NCI-H226 (cell line): Measurements from ENCODE around the gene ELK3.

Experiments
- DNase-seq: peaks from one replicate; pipeline ENCODE4 v3.0.0-alpha.2; 2015

Gene ELK3

GRCh38 chr12:96260644-96261043 is 66.5 kb downstream of the ELK3 start:
- no peak for DNase-seq

- peak; percentile 24 for DNase-seq
Measured at GRCh38 chr12:96261557-96261956, 67.4 kb downstream of the ELK3 start.

- DNase-seq: no peak
Measured at GRCh38 chr12:96263449-96263902, 69.3 kb downstream of the ELK3 start.

- no peak for DNase-seq
Measured at GRCh38 chr12:96265400-96265799, 71.2 kb downstream of the ELK3 start.

GRCh38 chr12:96265836-96266235 is 71.7 kb downstream of the ELK3 start:
- no peak for DNase-seq

GRCh38 chr12:96266238-96266637 is 72.1 kb downstream of the ELK3 start:
- DNase-seq: no peak

- no peak for DNase-seq
Measured at GRCh38 chr12:96271469-96272199, 77.5 kb downstream of the ELK3 start.

GRCh38 chr12:96274331-96274730 is 80.2 kb downstream of the ELK3 start:
- no peak for DNase-seq

- DNase-seq: no peak
Measured at GRCh38 chr12:96285158-96285557, 91.0 kb downstream of the ELK3 start.

GRCh38 chr12:96289067-96289466 is 94.9 kb downstream of the ELK3 start:
- DNase-seq: no peak

- DNase-seq: no peak
Measured at GRCh38 chr12:96293093-96293492, 98.9 kb downstream of the ELK3 start.

GRCh38 chr12:96294831-96295230 is 100.7 kb downstream of the ELK3 start:
- no peak for DNase-seq

GRCh38 chr12:96295532-96296160 is 101.5 kb downstream of the ELK3 start:
- DNase-seq: no peak

- no peak for DNase-seq
Measured at GRCh38 chr12:96297504-96297903, 103.3 kb downstream of the ELK3 start.

- no peak for DNase-seq
Measured at GRCh38 chr12:96300064-96300463, 105.9 kb downstream of the ELK3 start.

GRCh38 chr12:96301732-96302131 is 107.6 kb downstream of the ELK3 start:
- DNase-seq: no peak

GRCh38 chr12:96302687-96303310 is 108.6 kb downstream of the ELK3 start:
- DNase-seq: no peak

GRCh38 chr12:96303653-96304052 is 109.5 kb downstream of the ELK3 start:
- no peak for DNase-seq

- DNase-seq: no peak
Measured at GRCh38 chr12:96305665-96306064, 111.5 kb downstream of the ELK3 start.

- DNase-seq: no peak
Measured at GRCh38 chr12:96308881-96309280, 114.7 kb downstream of the ELK3 start.

GRCh38 chr12:96310067-96310466 is 115.9 kb downstream of the ELK3 start:
- DNase-seq: no peak

GRCh38 chr12:96311191-96311590 is 117.0 kb downstream of the ELK3 start:
- DNase-seq: no peak

- no peak for DNase-seq
Measured at GRCh38 chr12:96313606-96314005, 119.4 kb downstream of the ELK3 start.

- DNase-seq: no peak
Measured at GRCh38 chr12:96314723-96315122, 120.5 kb downstream of the ELK3 start.
